Measurements from ENCODE around the gene PTPRT. TPM values are rescaled to one million over a fixed set of nuclear protein-coding genes. Genes with fewer than 3 reads are reported as not detected.
"Not testable (repeated sequence)": the region's sequence is repeated elsewhere in the genome, so short reads cannot be mapped to it uniquely, and the experiment has no call there.

Gene PTPRT
- total RNA-seq, 4 donors from 2014 or later, result under 0.01 to 0.64 (median 0.40) TPM

DNA sequence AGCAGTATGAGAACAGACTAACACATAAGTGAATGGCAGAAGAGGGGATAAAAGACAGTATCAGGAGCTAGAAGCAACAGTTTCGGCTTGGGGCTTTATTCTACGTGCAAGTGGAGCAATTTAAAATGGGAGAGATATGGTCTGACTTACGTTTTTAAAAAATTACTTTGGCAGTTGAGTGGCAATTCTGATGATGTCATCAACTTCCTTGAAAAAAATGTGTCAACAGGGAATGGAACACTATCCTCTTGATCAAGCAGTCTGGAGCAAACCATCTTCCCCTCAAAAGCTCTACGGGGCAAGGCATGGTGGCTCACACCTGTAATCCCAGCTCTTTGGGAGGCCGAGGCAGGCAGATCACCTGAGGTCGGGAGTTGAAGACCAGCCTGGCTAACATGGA lies 24.1 kb downstream of the PTPRT start:
- H3K36me3 ChIP-seq, result no peaks in the 10 kb centered on the region
- WGBS, 2 donors (ENCODE audit: low coverage in 1 of 2), result 71 to 90% methylated on average over 3 to 6 of the region's 6 CpGs
- intact Hi-C loops (cut with DNase I; ENCODE audit: low total_unique reads) (no loop called here), in situ Hi-C loops (cut with MboI; ENCODE audit: low pct_ligation_motif_present in 1 of 4, low pct_unique_long_range_greater_than_20kb in 1 of 4, low sequenced_read_pairs in 3 of 4) (no loop called here)
- no peak overlapping the region for H3K4me3 ChIP-seq
- no peaks in the 10 kb centered on the region for H3K4me1 ChIP-seq
- no peaks in the 10 kb centered on the region for H3K9me3 ChIP-seq
- H3K27me3 ChIP-seq, result no peaks in the 10 kb centered on the region
- TF ChIP-seq POLR2A (IDR thresholded peaks at IDR 0.05) (no peak), CTCF (IDR thresholded peaks at IDR 0.05) (no peak), POLR2AphosphoS5 (IDR thresholded peaks at IDR 0.05) (no peak), EP300 (IDR thresholded peaks at IDR 0.05; ENCODE audit: low read depth) (no peak)
- no peak for DNase-seq
- H3K27ac ChIP-seq, result no peak overlapping the region

DNA sequence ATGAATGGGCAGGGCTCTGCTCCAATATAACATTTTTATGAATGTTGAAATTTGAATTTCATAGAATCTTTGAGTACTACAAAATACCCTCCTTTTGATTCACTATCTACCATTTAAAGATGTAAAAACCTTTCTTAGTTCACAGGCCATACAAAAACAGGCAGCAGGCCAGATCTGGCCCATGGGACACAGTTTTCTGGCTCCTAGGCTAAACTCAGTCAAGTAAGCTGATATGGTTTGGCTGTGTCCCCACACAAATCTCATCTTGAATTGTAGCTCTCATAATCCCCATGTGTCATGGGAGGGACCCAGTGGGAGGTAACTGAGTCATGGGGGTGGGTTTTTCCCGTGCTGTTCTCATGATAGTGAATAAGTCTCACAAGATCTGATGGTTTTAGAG lies 25.0 kb downstream of the PTPRT start:
- H3K4me3 ChIP-seq; H3K36me3 ChIP-seq; intact Hi-C loops (cut with DNase I; ENCODE audit: low total_unique reads); H3K27ac ChIP-seq; H3K9me3 ChIP-seq; in situ Hi-C loops (cut with MboI; ENCODE audit: low pct_ligation_motif_present in 1 of 4, low pct_unique_long_range_greater_than_20kb in 1 of 4, low sequenced_read_pairs in 3 of 4); H3K4me1 ChIP-seq; DNase-seq; H3K27me3 ChIP-seq: not testable (repeated sequence)
- 50 to 62% methylated on average over 1 of the region's 1 CpG for WGBS, 2 donors (ENCODE audit: low coverage in 1 of 2)

DNA sequence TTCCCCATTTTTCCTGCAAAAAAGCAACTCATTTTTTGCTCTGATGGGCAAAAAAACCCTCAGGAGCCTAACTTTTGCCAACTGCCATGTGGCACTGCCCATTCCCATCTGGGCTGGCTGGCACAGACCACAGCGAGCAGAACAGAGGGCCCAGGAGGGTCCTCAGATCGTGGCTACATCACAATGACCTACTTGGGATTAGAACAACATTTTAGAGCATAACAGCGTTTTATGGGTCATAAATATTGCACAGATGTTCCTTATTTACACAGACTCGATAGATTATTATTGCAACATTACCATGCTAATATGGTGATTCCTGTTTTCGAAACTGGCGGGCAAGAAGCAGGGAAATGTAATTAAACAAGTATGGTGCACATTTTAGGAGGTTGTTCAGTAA lies 28.0 kb downstream of the PTPRT start:
- Histone ChIP-seq H3K36me3 (no peaks in the 10 kb centered on the region), H3K27ac (no peak overlapping the region), H3K27me3 (no peaks in the 10 kb centered on the region), H3K9me3 (no peaks in the 10 kb centered on the region), H3K4me3 (no peak overlapping the region), H3K4me1 (no peaks in the 10 kb centered on the region)
- in situ Hi-C loops (cut with MboI; ENCODE audit: low pct_ligation_motif_present in 1 of 4, low pct_unique_long_range_greater_than_20kb in 1 of 4, low sequenced_read_pairs in 3 of 4) (no loop called here), intact Hi-C loops (cut with DNase I; ENCODE audit: low total_unique reads) (no loop called here)
- 55% methylated on average over 5 to 6 of the region's 6 CpGs for WGBS, 2 donors (ENCODE audit: low coverage in 1 of 2)
- DNase-seq, result no peak
- no peak for TF ChIP-seq POLR2A (IDR thresholded peaks at IDR 0.05)
- no peak for TF ChIP-seq POLR2AphosphoS5 (IDR thresholded peaks at IDR 0.05)
- no peak for TF ChIP-seq EP300 (IDR thresholded peaks at IDR 0.05; ENCODE audit: low read depth)
- no peak for TF ChIP-seq CTCF (IDR thresholded peaks at IDR 0.05)

- intact Hi-C loops (cut with DNase I; ENCODE audit: low total_unique reads) (no loop called here), in situ Hi-C loops (cut with MboI; ENCODE audit: low pct_ligation_motif_present in 1 of 4, low pct_unique_long_range_greater_than_20kb in 1 of 4, low sequenced_read_pairs in 3 of 4) (no loop called here)
- Histone ChIP-seq H3K27me3 (no peaks in the 10 kb centered on the region), H3K9me3 (no peaks in the 10 kb centered on the region), H3K4me1 (no peaks in the 10 kb centered on the region), H3K36me3 (no peaks in the 10 kb centered on the region), H3K4me3 (no peak overlapping the region), H3K27ac (no peak overlapping the region)
- no peak for DNase-seq
- WGBS, 2 donors (ENCODE audit: low coverage in 1 of 2), result 64% methylated on average over 6 of the region's 6 CpGs
- TF ChIP-seq POLR2A (IDR thresholded peaks at IDR 0.05), result no peak
- no peak for TF ChIP-seq POLR2AphosphoS5 (IDR thresholded peaks at IDR 0.05)
- no peak for TF ChIP-seq EP300 (IDR thresholded peaks at IDR 0.05; ENCODE audit: low read depth)
- TF ChIP-seq CTCF (IDR thresholded peaks at IDR 0.05), result no peak
Measured at GRCh38 chr20:43160941-43161340, 28.8 kb downstream of the PTPRT start.

- Histone ChIP-seq H3K9me3 (no peaks in the 10 kb centered on the region), H3K4me3 (no peak overlapping the region), H3K27me3 (no peaks in the 10 kb centered on the region), H3K4me1 (no peaks in the 10 kb centered on the region), H3K36me3 (no peaks in the 10 kb centered on the region), H3K27ac (no peak overlapping the region)
- WGBS, 2 donors (ENCODE audit: low coverage in 1 of 2), result 40 to 63% methylated on average over 1 to 9 of the region's 9 CpGs
- intact Hi-C loops (cut with DNase I; ENCODE audit: low total_unique reads), result no loop called here
- in situ Hi-C loops (cut with MboI; ENCODE audit: low pct_ligation_motif_present in 1 of 4, low pct_unique_long_range_greater_than_20kb in 1 of 4, low sequenced_read_pairs in 3 of 4), result no loop called here
- TF ChIP-seq POLR2AphosphoS5 (IDR thresholded peaks at IDR 0.05) (no peak), CTCF (IDR thresholded peaks at IDR 0.05) (no peak), POLR2A (IDR thresholded peaks at IDR 0.05) (no peak), EP300 (IDR thresholded peaks at IDR 0.05; ENCODE audit: low read depth) (no peak)
- no peak for DNase-seq
Measured at GRCh38 chr20:43159994-43160393, 29.7 kb downstream of the PTPRT start.

Data from transverse colon (tissue), 4 donors.